Neutrophil (primary cell): ENCODE measurements around the gene SLC5A10.
"Not testable (repeated sequence)": the region's sequence is repeated elsewhere in the genome, so short reads cannot be mapped to it uniquely, and the experiment has no call there.

Experiments used
- H3K27ac ChIP-seq: fragments of 200-600 bp; sonication (generic); 2 replicates; pipeline ENCODE4 v1.5.1; 2016; ENCODE audit warnings: mild to moderate bottlenecking, moderate library complexity
- H3K27me3 ChIP-seq: fragments of 200-600 bp; sonication (generic); 2 replicates; pipeline ENCODE4 v1.6.0; 2016; ENCODE audit warnings: mild to moderate bottlenecking
- H3K36me3 ChIP-seq: fragments of 200-600 bp; sonication (generic); 2 replicates; pipeline ENCODE4 v1.5.1; 2017
- H3K4me1 ChIP-seq, 2 experiments: fragments of 200-600 bp in 1 of 2; sonication (generic) in 1 of 2; 1 replicate in 1 of 2; 2 replicates in 1 of 2; pipeline versions ENCODE4 v1.5.1 to v1.6.1; 2013 to 2016; ENCODE audit warnings: low read depth in 1 of 2, low read length in 1 of 2, mild to moderate bottlenecking in 1 of 2, moderate library complexity in 1 of 2; ENCODE audit not compliant: control insufficient read depth in 1 of 2, insufficient read depth in 1 of 2
- H3K4me3 ChIP-seq, 2 experiments: fragments of 200-600 bp in 1 of 2; sonication (generic) in 1 of 2; 1 replicate in 1 of 2; 2 replicates in 1 of 2; pipeline ENCODE4 v1.5.1; 2013 to 2016; ENCODE audit warnings: low read depth in 1 of 2, low read length in 1 of 2, mild to moderate bottlenecking in 1 of 2, moderate library complexity in 1 of 2
- H3K9me3 ChIP-seq: fragments of 200-600 bp; sonication (generic); 2 replicates; pipeline ENCODE4 v1.5.1; 2016
- CTCF ChIP-seq: fragments of 200-600 bp; sonication (generic); IDR thresholded peaks from 2 replicates; pipeline ENCODE4 v1.5.1; 2016; ENCODE audit warnings: antibody characterized with exemption

The SLC5A10 gene

GRCh38 chr17:19021622-19022083 lies 69.7 kb downstream of the SLC5A10 start:
- no peaks in the 10 kb centered on the region for H3K9me3 ChIP-seq
- H3K27me3 ChIP-seq, result no peaks in the 10 kb centered on the region
- no peaks in the 10 kb centered on the region for H3K4me1 ChIP-seq
- no peak overlapping the region for H3K27ac ChIP-seq
- TF ChIP-seq CTCF, result no peak
- no peaks in the 10 kb centered on the region for H3K36me3 ChIP-seq
- H3K4me3 ChIP-seq, result no peak overlapping the region

GRCh38 chr17:19022128-19022527 lies 70.2 kb downstream of the SLC5A10 start:
- TF ChIP-seq CTCF, result no peak
- Histone ChIP-seq H3K4me3 (no peak overlapping the region), H3K36me3 (no peaks in the 10 kb centered on the region), H3K4me1 (no peaks in the 10 kb centered on the region), H3K27me3 (no peaks in the 10 kb centered on the region), H3K9me3 (no peaks in the 10 kb centered on the region), H3K27ac (no peak overlapping the region)

- no peak for TF ChIP-seq CTCF
- H3K9me3 ChIP-seq, result no peaks in the 10 kb centered on the region
- no peak overlapping the region for H3K27ac ChIP-seq
- no peaks in the 10 kb centered on the region for H3K36me3 ChIP-seq
- no peaks in the 10 kb centered on the region for H3K4me1 ChIP-seq
- no peak overlapping the region for H3K4me3 ChIP-seq
- H3K27me3 ChIP-seq, result no peaks in the 10 kb centered on the region
These were observed 70.8 kb downstream of the SLC5A10 start for GRCh38 chr17:19022747-19023146.

- Histone ChIP-seq H3K36me3 (no peaks in the 10 kb centered on the region), H3K4me3 (no peak overlapping the region), H3K4me1 (no peaks in the 10 kb centered on the region), H3K27me3 (no peaks in the 10 kb centered on the region), H3K27ac (no peak overlapping the region), H3K9me3 (no peaks in the 10 kb centered on the region)
- no peak for TF ChIP-seq CTCF
These were observed 71.4 kb downstream of the SLC5A10 start for GRCh38 chr17:19023209-19023999.

- TF ChIP-seq CTCF, result no peak
- no peak overlapping the region for H3K27ac ChIP-seq
- no peaks in the 10 kb centered on the region for H3K4me1 ChIP-seq
- no peaks in the 10 kb centered on the region for H3K36me3 ChIP-seq
- H3K27me3 ChIP-seq, result no peaks in the 10 kb centered on the region
- no peak overlapping the region for H3K4me3 ChIP-seq
- no peaks in the 10 kb centered on the region for H3K9me3 ChIP-seq
These were observed 72.4 kb downstream of the SLC5A10 start for GRCh38 chr17:19024101-19025078.

- H3K4me1 ChIP-seq, result not testable (repeated sequence)
These were observed 76.7 kb downstream of the SLC5A10 start for GRCh38 chr17:19028671-19029070.

GRCh38 chr17:19029740-19030139 lies 77.8 kb downstream of the SLC5A10 start:
- not testable (repeated sequence) for H3K27ac ChIP-seq, H3K4me1 ChIP-seq, H3K9me3 ChIP-seq, H3K36me3 ChIP-seq, H3K4me3 ChIP-seq, H3K27me3 ChIP-seq

More at GRCh38 chr17:19028671-19029070, 76.7 kb downstream of the SLC5A10 start:
- not testable (repeated sequence) for H3K4me3 ChIP-seq, H3K36me3 ChIP-seq, H3K27me3 ChIP-seq, H3K27ac ChIP-seq, H3K9me3 ChIP-seq

GRCh38 chr17:19030771-19031449 lies 78.9 kb downstream of the SLC5A10 start:
- H3K27me3 ChIP-seq, H3K27ac ChIP-seq, H3K9me3 ChIP-seq, H3K4me1 ChIP-seq, H3K4me3 ChIP-seq, H3K36me3 ChIP-seq: not testable (repeated sequence)
